IMR-90 (cell line): Measurements from ENCODE around the gene CNTN4. TPM values are rescaled to one million over a fixed set of nuclear protein-coding genes. Genes with fewer than 3 reads are reported as not detected.

Experiments used
- ATAC-seq: fragments of 200-7000 bp; cut with Tn5 transposase; 2 replicates; pipeline ENCODE4 v1.9.1; 2020; ENCODE audit warnings: low read depth, mild to moderate bottlenecking, moderate library complexity
- BruUV-seq: library from RNA; stranded (reverse); fragments of 400-500 nt; replicated peaks from 2 replicates; lab custom pipeline; 2021; lab: Mats Ljungman, UMichigan
- CTCF ChIA-PET: fragments of 300-600 bp; formaldehyde crosslinking; extraction: SDS; loops from one replicate; lab custom pipeline; 2021; ENCODE audit warnings: antibody characterized with exemption; lab: Yijun Ruan, JAX
- POLR2A ChIA-PET: fragments of 300-600 bp; sonication (Branson Sonifier 250); formaldehyde crosslinking; loops from one replicate; lab custom pipeline; 2022; ENCODE audit warnings: antibody characterized with exemption; ENCODE audit not compliant: unreplicated experiment; lab: Charles Lee
- DNase-seq: peaks from one replicate; pipeline ENCODE4 v3.0.0; 2013
- H2AFZ ChIP-seq: replicated peaks from 2 replicates; pipeline ENCODE3; 2013; ENCODE audit warnings: low read length, mild to moderate bottlenecking; ENCODE audit not compliant: poor library complexity
- H2AK5ac ChIP-seq: 2 replicates; pipeline ENCODE4 v1.6.1; 2013; ENCODE audit warnings: low read depth, low read length, inconsistent platforms
- H2AK9ac ChIP-seq: replicated peaks from 2 replicates; pipeline ENCODE3; 2013; ENCODE audit warnings: mild to moderate bottlenecking, low read depth, low read length, moderate library complexity; ENCODE audit not compliant: poor library complexity
- H2BK120ac ChIP-seq: 2 replicates; pipeline ENCODE4 v1.6.1; 2013; ENCODE audit warnings: low read depth, low read length, inconsistent platforms
- H2BK15ac ChIP-seq: 3 replicates; pipeline ENCODE4 v1.6.1; 2013; ENCODE audit warnings: low read depth, low read length, inconsistent platforms
- H2BK20ac ChIP-seq: 2 replicates; pipeline ENCODE4 v1.6.1; 2013; ENCODE audit warnings: low read depth, mild to moderate bottlenecking, inconsistent platforms, low read length, moderate library complexity
- H2BK5ac ChIP-seq: 2 replicates; pipeline ENCODE4 v1.6.1; 2013; ENCODE audit warnings: mild to moderate bottlenecking, low read depth, low read length, inconsistent platforms; ENCODE audit not compliant: poor library complexity, severe bottlenecking
- H3K14ac ChIP-seq: replicated peaks from 2 replicates; pipeline ENCODE4 v1.6.1; 2013; ENCODE audit warnings: low read depth, low read length, inconsistent platforms
- H3K18ac ChIP-seq: 2 replicates; pipeline ENCODE4 v1.6.1; 2013; ENCODE audit warnings: low read depth, low read length, control low read depth
- H3K23ac ChIP-seq: 2 replicates; pipeline ENCODE4 v1.6.1; 2013; ENCODE audit warnings: low read depth, low read length, inconsistent platforms
- H3K27ac ChIP-seq: 2 replicates; pipeline ENCODE4 v1.5.1; 2013; ENCODE audit warnings: mild to moderate bottlenecking, control low read depth, low read length; ENCODE audit not compliant: insufficient read depth
- H3K27me3 ChIP-seq: 2 replicates; pipeline ENCODE4 v1.6.1; 2013; ENCODE audit warnings: low read length; ENCODE audit not compliant: control insufficient read depth, insufficient read depth
- H3K36me3 ChIP-seq: 2 replicates; pipeline ENCODE4 v1.6.1; 2013; ENCODE audit warnings: low read length, mixed read lengths; ENCODE audit not compliant: control insufficient read depth, insufficient read depth
- H3K4ac ChIP-seq: 2 replicates; pipeline ENCODE4 v1.6.1; 2013; ENCODE audit warnings: low read depth, low read length, inconsistent platforms
- H3K4me1 ChIP-seq: 2 replicates; pipeline ENCODE4 v1.6.1; 2013; ENCODE audit warnings: low read length, mixed read lengths; ENCODE audit not compliant: control insufficient read depth, insufficient read depth
- H3K4me2 ChIP-seq: 2 replicates; pipeline ENCODE4 v1.6.1; 2013; ENCODE audit warnings: low read depth, mild to moderate bottlenecking, control low read depth, low read length, moderate library complexity
- H3K4me3 ChIP-seq: 2 replicates; pipeline ENCODE4 v1.5.1; 2013; ENCODE audit warnings: low read depth, mild to moderate bottlenecking, control low read depth, low read length, moderate library complexity; ENCODE audit not compliant: insufficient read depth
- H3K56ac ChIP-seq: 2 replicates; pipeline ENCODE4 v1.6.1; 2013; ENCODE audit warnings: low read length, inconsistent platforms; ENCODE audit not compliant: insufficient read depth; ENCODE audit errors: extremely low read depth
- H3K79me1 ChIP-seq, 2 experiments: 2 replicates each; pipeline ENCODE4 v1.6.1; 2013; ENCODE audit warnings: low read length in 2 of 2, inconsistent platforms in 1 of 2, low read depth in 1 of 2
- H3K9ac ChIP-seq: 2 replicates; pipeline ENCODE4 v1.6.1; 2013; ENCODE audit warnings: low read depth, low read length, control low read depth
- H3K9me1 ChIP-seq: 2 replicates; pipeline ENCODE4 v1.6.1; 2013; ENCODE audit warnings: low read length, inconsistent platforms; ENCODE audit not compliant: insufficient read depth
- H3K9me3 ChIP-seq: 2 replicates; pipeline ENCODE4 v1.6.1; 2013; ENCODE audit warnings: low read length; ENCODE audit not compliant: control insufficient read depth, insufficient read depth
- H4K20me1 ChIP-seq: 2 replicates; pipeline ENCODE4 v1.6.1; 2013; ENCODE audit warnings: low read length, inconsistent platforms; ENCODE audit not compliant: insufficient read depth
- H4K5ac ChIP-seq: 2 replicates; pipeline ENCODE4 v1.6.1; 2013; ENCODE audit warnings: mild to moderate bottlenecking, low read depth, low read length, control low read depth
- H4K8ac ChIP-seq, 2 experiments: 2 replicates each; pipeline ENCODE4 v1.6.1; 2013; ENCODE audit warnings: low read depth in 2 of 2, low read length in 2 of 2, control low read depth in 1 of 2, inconsistent platforms in 1 of 2
- H4K91ac ChIP-seq: 2 replicates; pipeline ENCODE4 v1.6.1; 2013; ENCODE audit warnings: low read depth, low read length, inconsistent platforms; ENCODE audit not compliant: insufficient read depth
- CEBPB ChIP-seq: IDR thresholded peaks from 2 replicates; pipeline ENCODE4 v1.6.1; 2012; ENCODE audit warnings: low read depth, low read length, improper control_type of control experiment
- CHD1 ChIP-seq: IDR thresholded peaks from 2 replicates; pipeline ENCODE4 v1.6.1; 2012; ENCODE audit warnings: low read depth, low read length, improper control_type of control experiment
- FOS ChIP-seq: fragments of 150-350 bp; IDR thresholded peaks from 2 replicates; pipeline ENCODE4 v1.6.1; 2016; ENCODE audit warnings: low read depth, low read length
- MAFK ChIP-seq: IDR thresholded peaks from 2 replicates; pipeline ENCODE4 v1.6.1; 2012; ENCODE audit warnings: low read depth, low read length, improper control_type of control experiment
- MAZ ChIP-seq: IDR thresholded peaks from 2 replicates; pipeline ENCODE4 v1.6.1; 2012; ENCODE audit warnings: low read depth, mild to moderate bottlenecking, low read length, improper control_type of control experiment, moderate library complexity, borderline replicate concordance
- NFE2L2 ChIP-seq: fragments of 150-350 bp; IDR thresholded peaks from 2 replicates; pipeline ENCODE4 v1.6.1; 2016; ENCODE audit warnings: low read depth, mild to moderate bottlenecking, low read length
- POLR2A ChIP-seq: IDR thresholded peaks from 2 replicates; pipeline ENCODE4 v1.6.1; 2012; ENCODE audit warnings: mild to moderate bottlenecking, low read depth, low read length
- RAD21 ChIP-seq: IDR thresholded peaks from 2 replicates; pipeline ENCODE4 v1.6.1; 2012; ENCODE audit warnings: low read length, improper control_type of control experiment
- RCOR1 ChIP-seq: IDR thresholded peaks from 2 replicates; pipeline ENCODE4 v1.6.1; 2012; ENCODE audit warnings: mild to moderate bottlenecking, low read length, improper control_type of control experiment; ENCODE audit not compliant: insufficient replicate concordance
- RFX5 ChIP-seq: IDR thresholded peaks from 2 replicates; pipeline ENCODE4 v1.8.0; 2012; ENCODE audit warnings: low read depth, mild to moderate bottlenecking, low read length, moderate library complexity
- WGBS, 2 experiments: methylation state at CpG; one replicate each; pipeline versions ENCODE4 v1.1.5 to v1.1.7; 2013; ENCODE audit warnings: missing lambda C conversion rate in 2 of 2; ENCODE audit not compliant: insufficient read length in 1 of 2; ENCODE audit errors: extremely low coverage in 2 of 2; 5-methylcytosine and 5-hydroxymethylcytosine counted together
- dilution Hi-C: fragments of 300-500 bp; cut with HindIII; formaldehyde crosslinking; loops from one replicate; pipeline ENCODE4 v1.14.3; 2018; ENCODE audit warnings: low sequenced_read_pairs; ENCODE audit not compliant: unreplicated experiment
- in situ Hi-C: fragments of 300-500 bp; cut with MboI; formaldehyde crosslinking; loops from 3 replicates; pipeline ENCODE4 v1.14.3; 2019; ENCODE audit warnings: low sequenced_read_pairs, inconsistent platforms, mixed read lengths
- intact Hi-C: fragments of 100-400 bp; cut with micrococcal nuclease; formaldehyde crosslinking; loops from 2 replicates; pipeline ENCODE4 v1.10.0; 2022
- polyA plus RNA-seq, 3 experiments: library from polyadenylated mRNA; depleted of rRNA; stranded (reverse); fragments of >200 nt; gene quantifications; 2 replicates each; pipeline ENCODE4 v1.2.3, GENCODE V29; 2012; ENCODE audit warnings: low replicate concordance in 1 of 3
- total RNA-seq: library from RNA; depleted of rRNA; stranded (reverse); fragments of >200 nt; gene quantifications from 2 replicates; pipeline ENCODE4 v1.2.3, GENCODE V29; 2012
- TF ChIP-seq, protein P1 (sequence below): conservative IDR thresholded peaks from 2 replicates; pipeline ENCODE4 v1.5.1; 2012; ENCODE audit warnings: mild to moderate bottlenecking, low read depth, low read length, improper control_type of control experiment

CNTN4 gene
- total and polyA plus RNA-seq, 2 of the 4 experiments (the other 2 are of a cell fraction) = under 0.01 TPM; not detected in 1

DNA sequence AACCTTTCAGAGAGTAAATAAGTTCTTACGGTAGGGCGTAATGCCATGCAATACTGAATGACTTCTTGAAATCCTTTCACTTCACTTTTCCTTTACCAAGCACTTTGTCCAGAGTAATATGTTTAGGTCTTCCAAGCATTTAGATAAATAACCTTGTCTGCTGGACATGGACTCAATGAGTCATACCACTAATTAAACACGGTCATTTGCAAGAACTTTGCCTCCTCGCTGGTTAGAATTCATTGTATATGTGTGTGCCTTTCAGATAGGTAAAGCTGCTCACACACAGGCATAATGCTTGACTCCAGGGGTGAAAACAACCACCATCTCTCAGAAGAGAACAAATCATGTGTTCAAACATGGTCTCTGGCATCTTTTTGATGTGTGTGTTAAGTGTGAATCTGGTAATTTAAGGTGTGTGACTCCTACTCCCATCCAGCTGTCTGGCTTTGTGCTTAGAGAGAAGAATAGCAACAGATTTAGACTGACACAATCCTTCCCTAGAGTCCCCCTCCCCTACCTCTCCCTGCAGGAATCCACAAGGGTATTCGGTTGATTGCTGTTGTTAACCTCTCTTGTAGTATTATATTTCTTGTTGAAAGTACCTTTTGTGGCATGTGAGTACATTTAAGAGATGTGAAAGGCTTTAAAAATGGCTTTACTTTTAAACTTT is 419.0 kb downstream of the CNTN4 start:
- Histone ChIP-seq H3K23ac (no peak overlapping the region), H3K14ac (no peak overlapping the region), H3K4me1 (no peaks in the 10 kb centered on the region), H3K4me2 (no peak overlapping the region), H3K27ac (no peak overlapping the region), H4K20me1 (no peaks in the 10 kb centered on the region), H4K5ac (no peak overlapping the region), H3K79me1 (no peaks in the 10 kb centered on the region), H3K4me3 (no peak overlapping the region), H4K8ac (no peak overlapping the region), H2AFZ (no peak overlapping the region), H2AK9ac (no peak overlapping the region), H3K4ac (no peak overlapping the region), H3K9me1 (no peaks in the 10 kb centered on the region), H2BK120ac (no peak overlapping the region), H3K27me3 (no peaks in the 10 kb centered on the region), H2BK20ac (no peak overlapping the region), H4K91ac (no peak overlapping the region), H3K18ac (no peak overlapping the region), H3K36me3 (no peaks in the 10 kb centered on the region), H3K9me3 (peaks cover 6% of the 10 kb centered on the region), H3K9ac (no peak overlapping the region), H2BK5ac (no peak overlapping the region), H2BK15ac (no peak overlapping the region), H3K56ac (no peak overlapping the region), H2AK5ac (no peak overlapping the region)
- no CpG with 5 or more reads among the region's 5 CpGs for WGBS, 2 experiments
- no TSS peak for BruUV-seq
- DNase-seq (no peak), ATAC-seq (no peak)
- dilution Hi-C loops = no loop called here
- TF ChIP-seq MAFK = no peak
- no peak for TF ChIP-seq POLR2A
- no peak for TF ChIP-seq CHD1
- TF ChIP-seq, protein P1, sequence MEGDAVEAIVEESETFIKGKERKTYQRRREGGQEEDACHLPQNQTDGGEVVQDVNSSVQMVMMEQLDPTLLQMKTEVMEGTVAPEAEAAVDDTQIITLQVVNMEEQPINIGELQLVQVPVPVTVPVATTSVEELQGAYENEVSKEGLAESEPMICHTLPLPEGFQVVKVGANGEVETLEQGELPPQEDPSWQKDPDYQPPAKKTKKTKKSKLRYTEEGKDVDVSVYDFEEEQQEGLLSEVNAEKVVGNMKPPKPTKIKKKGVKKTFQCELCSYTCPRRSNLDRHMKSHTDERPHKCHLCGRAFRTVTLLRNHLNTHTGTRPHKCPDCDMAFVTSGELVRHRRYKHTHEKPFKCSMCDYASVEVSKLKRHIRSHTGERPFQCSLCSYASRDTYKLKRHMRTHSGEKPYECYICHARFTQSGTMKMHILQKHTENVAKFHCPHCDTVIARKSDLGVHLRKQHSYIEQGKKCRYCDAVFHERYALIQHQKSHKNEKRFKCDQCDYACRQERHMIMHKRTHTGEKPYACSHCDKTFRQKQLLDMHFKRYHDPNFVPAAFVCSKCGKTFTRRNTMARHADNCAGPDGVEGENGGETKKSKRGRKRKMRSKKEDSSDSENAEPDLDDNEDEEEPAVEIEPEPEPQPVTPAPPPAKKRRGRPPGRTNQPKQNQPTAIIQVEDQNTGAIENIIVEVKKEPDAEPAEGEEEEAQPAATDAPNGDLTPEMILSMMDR = no peak
- no peak for TF ChIP-seq RCOR1
- TF ChIP-seq RFX5 = no peak
- TF ChIP-seq CEBPB = no peak
- no peak for TF ChIP-seq FOS
- TF ChIP-seq RAD21 = no peak
- no peak for TF ChIP-seq MAZ
- no peak for TF ChIP-seq NFE2L2
- in situ Hi-C loops = no loop called here
- CTCF ChIA-PET = no interaction called here
- POLR2A ChIA-PET = no interaction called here
- intact Hi-C loops = no loop called here
